Thymus (tissue), 11 donors: ENCODE data around the gene WLS. TPM values are rescaled to one million over a fixed set of nuclear protein-coding genes. Genes with fewer than 3 reads are reported as not detected.
"Not testable (repeated sequence)": the region's sequence is repeated elsewhere in the genome, so short reads cannot be mapped to it uniquely, and the experiment has no call there.

Source experiments
- DNase-seq, 9 donors: peaks; one replicate each; pipeline ENCODE4 v3.0.0-alpha.2; 2013; ENCODE audit warnings: low spot score in 9 of 9, low read depth in 6 of 9, missing footprints in 1 of 9
- H3K27ac ChIP-seq, 2 donors: one replicate each; pipeline ENCODE4 v1.5.1; 2013; ENCODE audit warnings: control low read depth in 1 of 2, low read depth in 1 of 2, low read length in 1 of 2, mild to moderate bottlenecking in 1 of 2, moderate library complexity in 1 of 2
- H3K27me3 ChIP-seq, 2 donors: one replicate each; pipeline ENCODE4 v1.5.1; 2013; ENCODE audit warnings: low read length in 1 of 2; ENCODE audit not compliant: control insufficient read depth in 2 of 2, insufficient read depth in 1 of 2
- H3K36me3 ChIP-seq, 2 donors: one replicate each; pipeline ENCODE4 v1.5.1; 2013; ENCODE audit warnings: low read length in 1 of 2, mild to moderate bottlenecking in 1 of 2, moderate library complexity in 1 of 2; ENCODE audit not compliant: control insufficient read depth in 2 of 2, insufficient read depth in 2 of 2
- H3K4me1 ChIP-seq, 2 donors: one replicate each; pipeline ENCODE4 v1.5.1; 2013; ENCODE audit warnings: low read length in 2 of 2; ENCODE audit not compliant: control insufficient read depth in 2 of 2, insufficient read depth in 2 of 2
- H3K4me3 ChIP-seq, 2 donors: one replicate each; pipeline ENCODE4 v1.5.1; 2013; ENCODE audit warnings: low read length in 2 of 2, control low read depth in 1 of 2, mild to moderate bottlenecking in 1 of 2
- H3K9me3 ChIP-seq, 2 donors: one replicate each; pipeline ENCODE4 v1.5.1; 2013; ENCODE audit warnings: low read length in 1 of 2, mild to moderate bottlenecking in 1 of 2; ENCODE audit not compliant: control insufficient read depth in 2 of 2, insufficient read depth in 1 of 2
- WGBS: extraction: QIAGEN DNeasy Blood & Tissue Kit; methylation state at CpG from one replicate; pipeline ENCODE4 v1.1.7; 2013; 5-methylcytosine and 5-hydroxymethylcytosine counted together
- polyA plus RNA-seq: library from polyadenylated mRNA; stranded (reverse); fragments of 200-250 nt; gene quantifications from one replicate; pipeline ENCODE4 v1.2.3, GENCODE V29; 2013
- total RNA-seq: library from RNA; stranded (reverse); fragments of 120-200 nt; gene quantifications from one replicate; pipeline ENCODE4 v1.2.4, GENCODE V29; 2013
- donor health status: healthy.

WLS gene
- total and polyA plus RNA-seq, 2 donors = 9.9 to 14.7 TPM

DNA sequence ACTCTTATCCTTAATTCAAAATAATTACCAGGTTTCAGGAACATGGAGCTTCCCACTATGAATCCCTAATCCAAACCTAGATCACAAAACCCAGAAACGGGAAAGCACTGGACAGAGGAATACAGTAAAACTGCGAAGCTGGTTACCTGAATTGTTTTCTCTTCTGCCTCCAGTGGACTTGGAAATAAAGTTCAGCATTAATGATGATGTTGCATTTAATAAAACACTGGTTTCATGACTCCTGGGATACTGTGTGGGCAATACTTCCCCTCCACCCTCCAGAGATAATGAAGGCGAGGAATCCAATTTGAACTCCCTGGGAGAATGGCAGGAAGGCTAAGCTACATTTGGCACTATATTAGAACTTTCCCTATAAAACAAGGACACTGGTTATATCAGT is 65.1 kb downstream of the WLS start:
- Histone ChIP-seq H3K4me3 (no peak overlapping the region), H3K36me3 (no peaks in the 10 kb centered on the region), H3K4me1 (no peaks in the 10 kb centered on the region), H3K27ac (no peak overlapping the region), H3K27me3 (no peaks in the 10 kb centered on the region), H3K9me3 (no peaks in the 10 kb centered on the region)
- DNase-seq = no peak
- 97% methylated on average over 3 of the region's 3 CpGs for WGBS

GRCh38 chr1:68166348-68166747 is 66.0 kb downstream of the WLS start:
- 97% methylated on average over 2 of the region's 2 CpGs for WGBS
- H3K4me1 ChIP-seq = no peaks in the 10 kb centered on the region

GRCh38 chr1:68165665-68166064 is 66.7 kb downstream of the WLS start:
- Histone ChIP-seq H3K27ac (no peak overlapping the region), H3K9me3 (no peaks in the 10 kb centered on the region), H3K27me3 (no peaks in the 10 kb centered on the region), H3K36me3 (no peaks in the 10 kb centered on the region), H3K4me3 (no peak overlapping the region), H3K4me1 (no peaks in the 10 kb centered on the region)
- 95% methylated on average over 5 of the region's 5 CpGs for WGBS
- DNase-seq = no peak

More at GRCh38 chr1:68166348-68166747, 66.0 kb downstream of the WLS start:
- H3K36me3 ChIP-seq = no peaks in the 10 kb centered on the region
- H3K4me3 ChIP-seq = no peak overlapping the region
- no peak for DNase-seq
- no peaks in the 10 kb centered on the region for H3K9me3 ChIP-seq
- no peaks in the 10 kb centered on the region for H3K27me3 ChIP-seq
- no peak overlapping the region for H3K27ac ChIP-seq

GRCh38 chr1:68164918-68165317 is 67.4 kb downstream of the WLS start:
- Histone ChIP-seq H3K36me3 (no peaks in the 10 kb centered on the region), H3K9me3 (no peaks in the 10 kb centered on the region), H3K4me3 (no peak overlapping the region), H3K4me1 (no peaks in the 10 kb centered on the region), H3K27me3 (no peaks in the 10 kb centered on the region), H3K27ac (no peak overlapping the region)
- DNase-seq = no peak
- WGBS = 95% methylated on average over 1 of the region's 1 CpG

DNA sequence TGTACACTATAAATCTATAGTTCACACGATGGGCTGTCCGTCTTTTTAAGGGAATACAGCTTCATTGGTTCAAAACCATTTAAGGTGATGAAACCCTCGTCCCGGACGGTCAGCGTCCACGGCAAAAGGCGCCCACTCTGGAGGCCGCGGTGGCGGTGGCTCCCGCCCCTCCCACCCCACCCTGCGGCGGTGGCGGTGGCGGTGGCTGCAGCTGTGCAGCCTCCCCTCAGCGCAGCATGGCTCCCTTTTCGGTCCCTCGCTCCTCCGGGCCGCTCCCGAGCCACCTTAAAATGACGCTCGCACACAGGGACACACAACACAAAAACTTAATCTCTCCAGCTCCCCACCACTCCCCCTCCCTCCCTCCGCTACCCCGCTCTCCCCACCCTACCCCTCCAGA is 69.1 kb downstream of the WLS start:
- H3K36me3 ChIP-seq = no peaks in the 10 kb centered on the region
- WGBS = 97% methylated on average over 26 of the region's 26 CpGs

GRCh38 chr1:68162761-68163160 is 69.6 kb downstream of the WLS start:
- no peaks in the 10 kb centered on the region for H3K9me3 ChIP-seq
- WGBS = 94% methylated on average over 16 of the region's 16 CpGs
- H3K4me3 ChIP-seq = no peak overlapping the region
- H3K27me3 ChIP-seq = no peaks in the 10 kb centered on the region
- H3K27ac ChIP-seq = no peak overlapping the region
- H3K4me1 ChIP-seq = no peaks in the 10 kb centered on the region
- no peaks in the 10 kb centered on the region for H3K36me3 ChIP-seq
- no peak for DNase-seq

More for the DNA sequence above, 69.1 kb downstream of the WLS start:
- Histone ChIP-seq H3K4me1 (no peaks in the 10 kb centered on the region), H3K9me3 (no peaks in the 10 kb centered on the region), H3K27ac (no peak overlapping the region), H3K27me3 (no peaks in the 10 kb centered on the region), H3K4me3 (no peak overlapping the region)
- DNase-seq = no peak

DNA sequence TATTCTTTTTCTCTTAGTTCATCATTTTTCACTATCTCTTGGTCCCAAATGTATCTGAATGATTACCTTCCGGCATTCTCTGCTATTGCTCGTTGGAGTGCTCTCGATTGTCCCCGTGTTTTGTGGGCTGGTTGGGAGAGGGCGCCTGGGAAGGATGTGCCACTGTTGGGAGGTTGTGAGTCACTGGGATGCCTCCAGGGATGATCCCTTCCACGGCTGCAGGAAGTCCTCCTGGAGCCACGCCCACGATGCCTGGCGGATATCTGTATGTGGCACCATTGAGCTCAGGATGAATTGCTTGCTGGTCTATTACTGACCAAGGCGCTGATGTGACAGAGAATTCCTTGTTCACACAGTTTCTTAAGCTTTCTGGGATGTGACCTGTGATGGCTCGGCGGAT is 70.7 kb downstream of the WLS start:
- not testable (repeated sequence) for H3K9me3 ChIP-seq

DNA sequence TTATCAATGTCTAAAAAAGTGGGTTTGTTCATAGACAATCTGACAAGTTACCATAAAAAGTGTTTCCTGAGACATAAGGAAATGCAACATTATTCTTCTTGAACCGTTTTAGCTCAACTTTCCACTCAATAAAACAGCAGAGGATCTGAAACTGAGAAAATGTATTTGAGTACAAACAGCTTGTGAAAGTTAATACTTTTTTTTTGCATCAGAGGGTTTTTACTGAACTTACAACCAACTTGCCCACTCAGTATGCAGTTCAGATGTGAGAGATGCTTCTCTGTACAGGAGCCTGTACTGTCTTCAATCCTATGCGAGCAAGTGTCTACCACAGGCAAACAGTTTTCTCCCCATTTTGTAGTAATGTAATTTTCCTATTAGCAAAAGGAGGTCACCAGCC is 71.4 kb downstream of the WLS start:
- H3K4me3 ChIP-seq, H3K9me3 ChIP-seq, H3K27ac ChIP-seq, H3K4me1 ChIP-seq, DNase-seq, H3K36me3 ChIP-seq, H3K27me3 ChIP-seq: not testable (repeated sequence)
- 59% methylated on average over 2 of the region's 2 CpGs for WGBS

More for the DNA sequence above, 70.7 kb downstream of the WLS start:
- not testable (repeated sequence) for H3K4me1 ChIP-seq, DNase-seq, H3K27me3 ChIP-seq, H3K27ac ChIP-seq, H3K36me3 ChIP-seq, H3K4me3 ChIP-seq
- 96% methylated on average over 12 of the region's 12 CpGs for WGBS

DNA sequence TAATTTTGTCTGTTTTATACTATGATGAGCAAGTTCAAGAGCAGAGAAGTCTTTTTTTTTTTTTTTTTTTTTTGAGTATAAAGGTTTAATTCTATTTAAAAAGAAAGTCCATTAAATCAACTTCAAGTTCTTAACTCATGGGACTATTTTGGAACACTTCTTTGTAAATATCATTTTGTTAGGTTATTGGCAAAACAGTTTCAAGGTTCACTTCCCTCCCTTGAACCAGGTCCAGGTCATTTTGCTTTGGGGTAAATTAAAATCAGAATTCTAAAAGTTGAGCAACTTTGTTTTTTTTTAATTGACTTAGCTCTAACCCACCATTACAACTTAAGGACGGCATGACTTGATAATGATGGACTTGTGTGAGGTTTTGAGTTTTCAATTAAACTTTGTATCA is 72.3 kb downstream of the WLS start:
- H3K27ac ChIP-seq = no peak overlapping the region
- no peaks in the 10 kb centered on the region for H3K9me3 ChIP-seq
- H3K4me1 ChIP-seq = no peaks in the 10 kb centered on the region
- H3K27me3 ChIP-seq = no peaks in the 10 kb centered on the region
- WGBS = 99% methylated on average over 1 of the region's 1 CpG
- no peaks in the 10 kb centered on the region for H3K36me3 ChIP-seq
- DNase-seq = no peak
- H3K4me3 ChIP-seq = no peak overlapping the region

GRCh38 chr1:68158837-68159236 is 73.5 kb downstream of the WLS start:
- Histone ChIP-seq H3K9me3 (no peaks in the 10 kb centered on the region), H3K27me3 (no peaks in the 10 kb centered on the region), H3K4me1 (no peaks in the 10 kb centered on the region), H3K36me3 (no peaks in the 10 kb centered on the region), H3K4me3 (no peak overlapping the region), H3K27ac (no peak overlapping the region)
- DNase-seq = no peak
- WGBS = 90% methylated on average over 8 of the region's 8 CpGs
